Epithelial cell of proximal tubule (primary cell): ENCODE measurements around the gene CISH. TPM values are rescaled to one million over a fixed set of nuclear protein-coding genes. Genes with fewer than 3 reads are reported as not detected.

ENCODE experiments used
- DNase-seq: peaks from one replicate; pipeline ENCODE4 v3.0.0-alpha.2; 2011; ENCODE audit warnings: low read depth
- H3K4me3 ChIP-seq: 2 replicates; pipeline ENCODE4 v1.5.1; 2011; ENCODE audit warnings: low read depth, mild to moderate bottlenecking, low read length
- CTCF ChIP-seq: conservative IDR thresholded peaks from 2 replicates; pipeline ENCODE4 v1.5.1; 2012; ENCODE audit warnings: low read depth, mild to moderate bottlenecking, low read length
- total RNA-seq: library from RNA; depleted of rRNA; stranded (reverse); fragments of >200 nt; gene quantifications from 2 replicates; pipeline ENCODE4 v1.2.3, GENCODE V29; 2015

CISH gene
- total RNA-seq, 1 donor from 2014 or later, result 1.8 TPM

GRCh38 chr3:50616770-50617095 lies 5.2 kb upstream of the CISH start:
- no peak for TF ChIP-seq CTCF
- H3K4me3 ChIP-seq, result peak overlapping the region; percentile 77
- DNase-seq, result no peak

- peak; percentile 100 for TF ChIP-seq CTCF
- H3K4me3 ChIP-seq, result peak overlapping the region; percentile 77
- no peak for DNase-seq
These were observed 4.6 kb upstream of the CISH start for GRCh38 chr3:50616003-50616769.

- H3K4me3 ChIP-seq, result no peak overlapping the region
- TF ChIP-seq CTCF, result no peak
- no peak for DNase-seq
These were observed 3.6 kb upstream of the CISH start for GRCh38 chr3:50615190-50615589.

GRCh38 chr3:50612970-50613846 lies 1.6 kb upstream of the CISH start:
- no peak for TF ChIP-seq CTCF
- H3K4me3 ChIP-seq, result no peak overlapping the region
- no peak for DNase-seq

- no peak for DNase-seq
- no peak for TF ChIP-seq CTCF
- H3K4me3 ChIP-seq, result peak overlapping the region; percentile 87
These were observed 784 bp upstream of the CISH start for GRCh38 chr3:50612234-50612882.

GRCh38 chr3:50610992-50611463 lies 546 bp downstream of the CISH start:
- H3K4me3 ChIP-seq, result peak overlapping the region; percentile 87
- no peak for TF ChIP-seq CTCF
- DNase-seq, result no peak
